ENCODE results near the gene AQP12B. TPM values are rescaled to one million over a fixed set of nuclear protein-coding genes. Genes with fewer than 3 reads are reported as not detected.

AQP12B gene
- total RNA-seq = not detected in 2 replicates

GRCh38 chr2:240682431-240683224 lies at the start of gene AQP12B:
Gene AQP12B, minus strand, starts transcription at chr2:240682885. Its CDS starts 48 bp downstream, at chr2:240682837.

GRCh38 chr2:240691631-240692420 lies 9.1 kb upstream of the AQP12B start, which contains the start of gene AQP12A:
Gene AQP12A, plus strand, starts transcription at chr2:240691866. Its CDS starts 48 bp downstream, at chr2:240691914.

Other genes starting within 250 kb of the AQP12B start
- 18.8 and 66.5 TPM in 2 replicates for gene GPC1, start 247.2 kb downstream of the AQP12B start, total RNA-seq
- gene ANKMY1, start 124.9 kb downstream of the AQP12B start, total RNA-seq = 4.8 and 7.1 TPM in 2 replicates
- 1.4 and 1.8 TPM in 2 replicates for gene DUSP28, start 122.5 kb downstream of the AQP12B start, total RNA-seq
- 12.1 and 25.3 TPM in 2 replicates for gene RNPEPL1, start 114.4 kb downstream of the AQP12B start, total RNA-seq
- gene CAPN10, start 96.2 kb downstream of the AQP12B start, total RNA-seq = 29.1 and 31.5 TPM in 2 replicates
- gene GPR35, start 57.4 kb downstream of the AQP12B start, total RNA-seq = under 0.01 and 0.47 TPM in 2 replicates
- gene AQP12A, start 9.0 kb upstream of the AQP12B start, total RNA-seq = not detected in 2 replicates
- 0.09 TPM in 1 of 2 replicates, not detected in the other for gene KIF1A, start 137.3 kb upstream of the AQP12B start, total RNA-seq
- not detected in 2 replicates for gene AGXT, start 185.9 kb upstream of the AQP12B start, total RNA-seq
- gene MAB21L4, start 213.3 kb upstream of the AQP12B start, total RNA-seq = not detected in 2 replicates
- not detected in 2 replicates for gene CROCC2, start 223.5 kb upstream of the AQP12B start, total RNA-seq

Measured in endothelial cell of coronary artery (primary cell).